Ovary (tissue), 3 donors: ENCODE results near the gene ARID3C.

Experiments
- EP300 ChIP-seq: sonication (generic); formaldehyde crosslinking; IDR thresholded peaks from one replicate; pipeline ENCODE4 v1.6.1; 2017; ENCODE audit warnings: antibody characterized with exemption
- POLR2A ChIP-seq: fragments of 450-650 bp; IDR thresholded peaks from one replicate; pipeline ENCODE4 v1.6.1; 2017; ENCODE audit warnings: antibody characterized with exemption, mild to moderate bottlenecking, moderate library complexity
- TF ChIP-seq, protein P1 (sequence below), 3 donors: fragments of 450-650 bp in 2 of 3; fragments of 200-600 bp in 1 of 3; IDR thresholded peaks; one replicate each; pipeline versions ENCODE4 v1.5.1 to v1.8.0; 2016 to 2022; ENCODE audit warnings: antibody characterized with exemption in 3 of 3, mild to moderate bottlenecking in 1 of 3
- donor health status: DM: no; HTN: no; CAD: no.

DNA sequence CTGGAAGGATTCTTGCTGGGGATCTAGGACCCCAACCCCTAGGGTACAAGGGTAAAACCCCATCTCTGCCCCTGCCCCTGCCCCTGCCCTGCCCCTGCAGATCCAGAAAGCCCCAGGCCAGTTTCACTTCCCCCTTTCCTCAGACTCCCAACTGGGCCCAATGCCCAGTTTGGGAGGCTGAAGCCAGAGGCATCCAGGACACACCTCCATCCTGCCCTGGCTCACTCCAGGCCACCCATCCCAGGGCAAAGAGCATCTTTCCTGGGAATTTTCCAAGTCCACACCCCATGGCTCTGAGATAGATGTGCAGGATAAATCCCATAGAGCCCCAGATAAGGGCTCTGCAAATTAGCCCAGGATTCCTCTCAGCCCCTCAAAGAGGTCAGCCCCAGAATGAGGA, 56.8 kb downstream of the ARID3C start:
- TF ChIP-seq POLR2A: no peak
- TF ChIP-seq, protein P1, sequence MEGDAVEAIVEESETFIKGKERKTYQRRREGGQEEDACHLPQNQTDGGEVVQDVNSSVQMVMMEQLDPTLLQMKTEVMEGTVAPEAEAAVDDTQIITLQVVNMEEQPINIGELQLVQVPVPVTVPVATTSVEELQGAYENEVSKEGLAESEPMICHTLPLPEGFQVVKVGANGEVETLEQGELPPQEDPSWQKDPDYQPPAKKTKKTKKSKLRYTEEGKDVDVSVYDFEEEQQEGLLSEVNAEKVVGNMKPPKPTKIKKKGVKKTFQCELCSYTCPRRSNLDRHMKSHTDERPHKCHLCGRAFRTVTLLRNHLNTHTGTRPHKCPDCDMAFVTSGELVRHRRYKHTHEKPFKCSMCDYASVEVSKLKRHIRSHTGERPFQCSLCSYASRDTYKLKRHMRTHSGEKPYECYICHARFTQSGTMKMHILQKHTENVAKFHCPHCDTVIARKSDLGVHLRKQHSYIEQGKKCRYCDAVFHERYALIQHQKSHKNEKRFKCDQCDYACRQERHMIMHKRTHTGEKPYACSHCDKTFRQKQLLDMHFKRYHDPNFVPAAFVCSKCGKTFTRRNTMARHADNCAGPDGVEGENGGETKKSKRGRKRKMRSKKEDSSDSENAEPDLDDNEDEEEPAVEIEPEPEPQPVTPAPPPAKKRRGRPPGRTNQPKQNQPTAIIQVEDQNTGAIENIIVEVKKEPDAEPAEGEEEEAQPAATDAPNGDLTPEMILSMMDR (IDR thresholded peaks at IDR 0.05): no peak
- TF ChIP-seq EP300: no peak
